ENCODE measurements around the gene MACROD2. TPM values are rescaled to one million over a fixed set of nuclear protein-coding genes. Genes with fewer than 3 reads are reported as not detected.

The MACROD2 gene
- polyA plus RNA-seq, 1 experiment = 0.47 TPM

DNA sequence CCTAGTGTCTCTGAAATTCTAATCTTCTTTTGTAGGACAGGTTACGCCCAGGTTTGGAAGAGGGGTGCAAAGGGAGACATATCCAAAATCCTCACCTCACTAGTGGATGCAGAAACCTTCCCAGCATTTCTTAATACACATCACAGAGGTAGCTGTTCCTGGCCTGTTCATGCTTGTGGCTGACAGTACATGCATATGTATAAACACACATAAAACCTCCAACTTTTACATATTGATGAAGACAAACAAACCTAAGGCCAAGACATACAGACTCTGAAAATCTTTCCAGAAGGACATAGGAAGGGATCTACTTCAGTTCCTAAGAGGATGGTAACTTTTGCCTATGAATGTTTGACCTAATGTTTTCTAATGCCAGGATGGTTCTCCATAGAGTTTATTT is 1214.2 kb downstream of the MACROD2 start:
- Histone ChIP-seq H3K27me3 (ENCODE audit: control insufficient read depth, insufficient read depth, low read length) (no peaks in the 10 kb centered on the region), H3K36me3 (ENCODE audit: control insufficient read depth, insufficient read depth, low read length) (no peaks in the 10 kb centered on the region), H3K4me3 (ENCODE audit: low read depth, low read length) (no peak overlapping the region)
- CTCF ChIA-PET = no interaction called here
- no peak for TF ChIP-seq CTCF (IDR thresholded peaks at IDR 0.05; ENCODE audit: insufficient read depth, low read depth, low read length)
- DNase-seq (ENCODE audit: low read depth) = no peak
- POLR2A ChIA-PET = no interaction called here

DNA sequence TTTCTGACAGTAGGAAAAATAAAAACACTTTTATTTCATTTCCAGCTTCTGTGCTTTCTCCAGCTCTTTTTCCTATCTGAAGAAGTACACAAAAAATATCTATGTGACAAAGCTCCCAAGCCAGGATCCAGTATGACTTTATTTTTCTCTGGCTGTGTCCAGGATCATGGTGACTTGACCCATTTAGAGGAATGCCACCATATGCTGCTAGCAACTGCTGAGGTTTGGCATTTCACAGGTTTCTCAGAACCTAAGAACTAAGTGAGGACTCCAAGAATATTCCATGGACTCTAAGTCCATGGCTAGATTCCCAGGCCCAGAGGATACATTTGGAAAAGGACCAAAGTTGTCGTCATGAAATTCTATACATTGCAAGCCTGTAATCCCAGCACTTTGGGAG is 1218.7 kb downstream of the MACROD2 start:
- H3K36me3 ChIP-seq (ENCODE audit: control insufficient read depth, insufficient read depth, low read length) = no peaks in the 10 kb centered on the region
- H3K4me3 ChIP-seq (ENCODE audit: low read depth, low read length) = no peak overlapping the region
- DNase-seq (ENCODE audit: low read depth) = no peak
- no peak for TF ChIP-seq CTCF (IDR thresholded peaks at IDR 0.05; ENCODE audit: insufficient read depth, low read depth, low read length)
- H3K27me3 ChIP-seq (ENCODE audit: control insufficient read depth, insufficient read depth, low read length) = no peaks in the 10 kb centered on the region
- ChIA-PET CTCF (interaction anchor here (0.6 kb wide), 1 partner anchor 529 kb away, joined by 3 read pairs; no protein-coding TSS in a partner anchor), POLR2A (no interaction called here)

- Histone ChIP-seq H3K27me3 (ENCODE audit: control insufficient read depth, insufficient read depth, low read length) (no peaks in the 10 kb centered on the region), H3K4me3 (ENCODE audit: low read depth, low read length) (no peak overlapping the region), H3K36me3 (ENCODE audit: control insufficient read depth, insufficient read depth, low read length) (no peaks in the 10 kb centered on the region)
- ChIA-PET CTCF (interaction anchor here (0.6 to 1.0 kb wide), 2 partner anchors 19 to 137 kb away, joined by 3 read pairs; no protein-coding TSS in a partner anchor), POLR2A (no interaction called here)
- no peak for DNase-seq (ENCODE audit: low read depth)
- no peak for TF ChIP-seq CTCF (IDR thresholded peaks at IDR 0.05; ENCODE audit: insufficient read depth, low read depth, low read length)
Observed at GRCh38 chr20:15220009-15220656, 1224.8 kb downstream of the MACROD2 start.

GRCh38 chr20:15220778-15221565 is 1225.7 kb downstream of the MACROD2 start:
- CTCF ChIA-PET = interaction anchor here (0.6 to 0.8 kb wide), 2 partner anchors 20 to 136 kb away, joined by 3 read pairs; no protein-coding TSS in a partner anchor
- POLR2A ChIA-PET = no interaction called here
- H3K27me3 ChIP-seq (ENCODE audit: control insufficient read depth, insufficient read depth, low read length) = no peaks in the 10 kb centered on the region
- H3K36me3 ChIP-seq (ENCODE audit: control insufficient read depth, insufficient read depth, low read length) = no peaks in the 10 kb centered on the region
- no peak overlapping the region for H3K4me3 ChIP-seq (ENCODE audit: low read depth, low read length)
- TF ChIP-seq CTCF (IDR thresholded peaks at IDR 0.05; ENCODE audit: insufficient read depth, low read depth, low read length) = no peak
- DNase-seq (ENCODE audit: low read depth) = no peak

DNA sequence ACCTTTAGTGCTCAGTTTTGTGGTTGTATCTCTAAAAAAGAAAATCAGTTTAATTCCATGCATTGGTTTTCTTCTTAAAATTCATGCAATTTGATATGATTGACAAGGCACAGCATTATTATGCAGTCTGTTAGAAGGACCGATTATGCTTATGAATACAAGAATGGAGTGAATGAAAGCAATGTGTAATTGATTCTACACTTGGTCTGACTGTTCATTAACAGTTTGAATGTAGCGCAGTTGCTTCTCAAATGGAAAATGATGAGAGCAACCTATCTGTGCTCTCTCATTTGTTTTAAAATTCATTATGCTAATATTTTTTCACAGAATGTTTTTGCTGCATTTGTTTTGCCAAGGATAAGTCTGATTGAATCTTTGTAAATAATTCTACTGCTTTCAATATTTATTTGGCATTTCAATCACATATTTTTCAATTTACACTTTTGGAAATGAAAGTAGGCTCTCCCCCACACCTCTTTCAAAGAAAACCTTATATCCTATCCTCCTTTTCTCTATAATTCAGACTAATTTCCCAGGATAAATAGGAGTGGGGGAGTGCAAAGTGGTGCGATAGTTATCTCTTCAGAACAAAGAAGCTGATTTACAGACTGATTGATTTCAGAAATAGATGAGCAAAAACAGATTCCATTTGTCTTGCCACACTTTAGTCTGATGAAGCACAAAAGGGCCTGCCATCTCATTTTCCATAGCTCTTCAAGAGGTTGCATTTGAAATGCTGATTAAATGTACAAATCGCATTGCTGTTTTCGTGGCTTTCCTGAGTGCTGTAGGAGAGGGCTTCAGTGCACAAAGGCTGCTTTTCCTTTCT is 1227.4 kb downstream of the MACROD2 start:
- no peak overlapping the region for H3K4me3 ChIP-seq (ENCODE audit: low read depth, low read length)
- no peak for TF ChIP-seq CTCF (IDR thresholded peaks at IDR 0.05; ENCODE audit: insufficient read depth, low read depth, low read length)
- ChIA-PET POLR2A (no interaction called here), CTCF (no interaction called here)
- no peaks in the 10 kb centered on the region for H3K27me3 ChIP-seq (ENCODE audit: control insufficient read depth, insufficient read depth, low read length)
- no peaks in the 10 kb centered on the region for H3K36me3 ChIP-seq (ENCODE audit: control insufficient read depth, insufficient read depth, low read length)
- DNase-seq (ENCODE audit: low read depth) = no peak

Measured in BJ (cell line).